ENCODE results near the gene CNPY3. TPM values are rescaled to one million over a fixed set of nuclear protein-coding genes. Genes with fewer than 3 reads are reported as not detected.

Gene CNPY3
- polyA plus RNA-seq, 2 of the 4 experiments (the other 2 are of a cell fraction), result 30.3 to 38.5 TPM

- no peak for TF ChIP-seq RAD21 (conservative IDR thresholded peaks at IDR 0.05 in 1 of 2, IDR thresholded peaks at IDR 0.05 in 1 of 2)
- no peak for TF ChIP-seq NFE2L2 (conservative IDR thresholded peaks at IDR 0.05; ENCODE audit: low read length)
- TF ChIP-seq USF2 (IDR thresholded peaks at IDR 0.05), result no peak
- no peak for TF ChIP-seq FOXS1 (CRISPR knock-in tag; IDR thresholded peaks at IDR 0.05)
These were observed 38.9 kb downstream of the CNPY3 start (continued) for GRCh38 chr6:42968126-42968701.

- H3K27ac ChIP-seq, result no peak overlapping the region
- FAIRE-seq (no peak), ATAC-seq (no peak), DNase-seq (ENCODE audit: low read depth in 1 of 2, low spot score in 1 of 2) (no peak)
- no peaks in the 10 kb centered on the region for H3K9me3 ChIP-seq
- TF ChIP-seq HDAC2 (IDR thresholded peaks at IDR 0.05), result no peak
- TF ChIP-seq USF2 (IDR thresholded peaks at IDR 0.05), result no peak
- TF ChIP-seq FOSB (CRISPR knock-in tag; IDR thresholded peaks at IDR 0.05), result no peak
- TF ChIP-seq GATA3 (IDR thresholded peaks at IDR 0.05; ENCODE audit: borderline replicate concordance), result no peak
- TF ChIP-seq ZNF302 (CRISPR knock-in tag; IDR thresholded peaks at IDR 0.05), result no peak
- no peak for TF ChIP-seq MAFK (IDR thresholded peaks at IDR 0.05; ENCODE audit: partially characterized antibody)
- no peak for TF ChIP-seq RCOR1 (IDR thresholded peaks at IDR 0.05; ENCODE audit: low read depth, low read length)
- TF ChIP-seq EP300 (IDR thresholded peaks at IDR 0.05), result no peak
- WGBS (ENCODE audit: missing lambda C conversion rate), result 86% methylated on average over 4 of the region's 4 CpGs
- H3K4me3 ChIP-seq, result no peak overlapping the region
- H3K4me2 ChIP-seq, result no peak overlapping the region
- peaks cover 20% of the 10 kb centered on the region for H3K4me1 ChIP-seq
- ChIA-PET POLR2A (no interaction called here), CTCF (interaction anchor here (1.2 kb wide), 1 partner anchor 175 kb away, joined by 3 read pairs; no protein-coding TSS in a partner anchor)
These were observed 39.5 kb downstream of the CNPY3 start for GRCh38 chr6:42968783-42969182.

GRCh38 chr6:42969431-42969830, 40.2 kb downstream of the CNPY3 start:
- TF ChIP-seq ATOH8 (CRISPR knock-in tag; IDR thresholded peaks at IDR 0.05; ENCODE audit: low read depth) (no peak), CBX8 (IDR thresholded peaks at IDR 0.05) (no peak), NR3C1 (IDR thresholded peaks at IDR 0.05) (no peak), HMGXB4 (CRISPR knock-in tag; IDR thresholded peaks at IDR 0.05; ENCODE audit: borderline replicate concordance) (no peak), RFX5 (IDR thresholded peaks at IDR 0.05) (no peak), MAX (IDR thresholded peaks at IDR 0.05) (no peak), REST (IDR thresholded peaks at IDR 0.05) (no peak), CEBPB (IDR thresholded peaks at IDR 0.05) (no peak), EHMT2 (IDR thresholded peaks at IDR 0.05; ENCODE audit: low read depth) (no peak), HDAC2 (IDR thresholded peaks at IDR 0.05) (no peak), HOXA7 (CRISPR knock-in tag; IDR thresholded peaks at IDR 0.05) (no peak), JUN (IDR thresholded peaks at IDR 0.05) (no peak), E2F6 (IDR thresholded peaks at IDR 0.05; ENCODE audit: borderline replicate concordance, low read depth) (no peak), FOSL2 (IDR thresholded peaks at IDR 0.05) (no peak), FOSL2 (CRISPR knock-in tag; IDR thresholded peaks at IDR 0.05) (no peak), TFCP2L1 (CRISPR knock-in tag; IDR thresholded peaks at IDR 0.05) (no peak)
- DNase-seq (ENCODE audit: low read depth in 1 of 2, low spot score in 1 of 2) (no peak), FAIRE-seq (no peak), ATAC-seq (no peak)
- no peak overlapping the region for H3K4me2 ChIP-seq
- H3K27ac ChIP-seq, result no peak overlapping the region
- peaks cover 20% of the 10 kb centered on the region for H3K4me1 ChIP-seq
- H3K4me3 ChIP-seq, result no peak overlapping the region
- 83% methylated on average over 2 of the region's 2 CpGs for WGBS (ENCODE audit: missing lambda C conversion rate)
- ChIA-PET CTCF (interaction anchor here (0.7 to 1.5 kb wide), 3 partner anchors 10 to 174 kb away, joined by 3 to 4 read pairs (median 3); partner anchors contain the start of genes CNPY3 and PEX6), POLR2A (no interaction called here)
- no peaks in the 10 kb centered on the region for H3K9me3 ChIP-seq
